ENCODE measurements around the gene DENND4C.

GRCh38 chr9:19200229-19200628 is 30.3 kb upstream of the DENND4C start:
- TF ChIP-seq ARID4B (CRISPR knock-in tag; IDR thresholded peaks at IDR 0.05; ENCODE audit: borderline replicate concordance) (no peak), ATF6 (CRISPR knock-in tag; IDR thresholded peaks at IDR 0.05) (no peak), CTCF (IDR thresholded peaks at IDR 0.05) (no peak), AFF4 (CRISPR knock-in tag; IDR thresholded peaks at IDR 0.05; ENCODE audit: borderline replicate concordance) (no peak), SMAD3 (CRISPR knock-in tag; IDR thresholded peaks at IDR 0.05; ENCODE audit: borderline replicate concordance) (no peak), KAT7 (CRISPR knock-in tag; IDR thresholded peaks at IDR 0.05; ENCODE audit: borderline replicate concordance) (no peak), CREB1 (CRISPR knock-in tag; IDR thresholded peaks at IDR 0.05) (no peak), CREM (CRISPR knock-in tag; IDR thresholded peaks at IDR 0.05) (no peak), ZBTB21 (CRISPR knock-in tag; IDR thresholded peaks at IDR 0.05; ENCODE audit: borderline replicate concordance) (no peak), USF2 (CRISPR knock-in tag; IDR thresholded peaks at IDR 0.05) (no peak), JUN (CRISPR knock-in tag; IDR thresholded peaks at IDR 0.05) (no peak)
- TF ChIP-seq, protein P1, sequence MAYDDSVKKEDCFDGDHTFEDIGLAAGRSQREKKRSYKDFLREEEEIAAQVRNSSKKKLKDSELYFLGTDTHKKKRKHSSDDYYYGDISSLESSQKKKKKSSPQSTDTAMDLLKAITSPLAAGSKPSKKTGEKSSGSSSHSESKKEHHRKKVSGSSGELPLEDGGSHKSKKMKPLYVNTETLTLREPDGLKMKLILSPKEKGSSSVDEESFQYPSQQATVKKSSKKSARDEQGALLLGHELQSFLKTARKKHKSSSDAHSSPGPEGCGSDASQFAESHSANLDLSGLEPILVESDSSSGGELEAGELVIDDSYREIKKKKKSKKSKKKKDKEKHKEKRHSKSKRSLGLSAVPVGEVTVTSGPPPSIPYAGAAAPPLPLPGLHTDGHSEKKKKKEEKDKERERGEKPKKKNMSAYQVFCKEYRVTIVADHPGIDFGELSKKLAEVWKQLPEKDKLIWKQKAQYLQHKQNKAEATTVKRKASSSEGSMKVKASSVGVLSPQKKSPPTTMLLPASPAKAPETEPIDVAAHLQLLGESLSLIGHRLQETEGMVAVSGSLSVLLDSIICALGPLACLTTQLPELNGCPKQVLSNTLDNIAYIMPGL (CRISPR knock-in tag; IDR thresholded peaks at IDR 0.05) = no peak

Data from WTC11 (cell line).